GM21515 (cell line): ENCODE measurements around the gene MFSD6L.
"Not testable (repeated sequence)": the region's sequence is repeated elsewhere in the genome, so short reads cannot be mapped to it uniquely, and the experiment has no call there.

Experiments
- ATAC-seq: cut with Tn5 transposase; IDR thresholded peaks from one replicate; pipeline ENCODE4 v1.9.1; 2021; ENCODE audit not compliant: unreplicated experiment

MFSD6L gene

DNA sequence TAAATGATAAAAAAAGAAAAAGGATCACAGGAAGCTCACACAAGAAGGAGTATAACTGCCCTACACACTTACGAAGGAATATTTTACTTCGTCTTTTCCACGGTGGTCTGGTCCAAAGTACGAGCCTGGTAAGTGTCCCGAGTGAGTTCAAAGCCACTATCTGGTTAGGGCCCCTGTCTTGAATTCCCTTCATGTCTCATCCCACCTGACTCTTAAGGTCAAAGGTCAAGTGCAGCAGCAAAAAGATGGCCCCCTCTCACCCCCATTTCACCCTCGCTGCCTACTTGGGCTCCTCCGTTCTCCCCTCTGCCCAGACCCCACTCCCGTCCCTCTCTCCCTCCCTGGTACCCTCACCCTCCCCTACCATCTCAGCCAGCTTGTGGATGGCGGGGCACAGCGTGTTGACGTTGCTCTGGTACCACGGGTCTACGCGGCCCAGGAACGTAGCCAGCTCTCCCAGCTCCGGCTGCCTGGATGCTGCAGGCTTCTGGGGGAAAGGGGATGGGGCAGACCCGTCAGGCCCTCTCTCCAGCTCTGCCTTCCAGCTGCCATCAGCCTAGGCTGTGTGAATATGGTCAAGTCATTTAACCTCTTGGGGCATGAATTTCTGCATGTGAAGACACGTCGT, 27.8 kb upstream of the MFSD6L start:
- ATAC-seq = no peak

- no peak for ATAC-seq
Measured at GRCh38 chr17:8825802-8826201, 26.6 kb upstream of the MFSD6L start.

DNA sequence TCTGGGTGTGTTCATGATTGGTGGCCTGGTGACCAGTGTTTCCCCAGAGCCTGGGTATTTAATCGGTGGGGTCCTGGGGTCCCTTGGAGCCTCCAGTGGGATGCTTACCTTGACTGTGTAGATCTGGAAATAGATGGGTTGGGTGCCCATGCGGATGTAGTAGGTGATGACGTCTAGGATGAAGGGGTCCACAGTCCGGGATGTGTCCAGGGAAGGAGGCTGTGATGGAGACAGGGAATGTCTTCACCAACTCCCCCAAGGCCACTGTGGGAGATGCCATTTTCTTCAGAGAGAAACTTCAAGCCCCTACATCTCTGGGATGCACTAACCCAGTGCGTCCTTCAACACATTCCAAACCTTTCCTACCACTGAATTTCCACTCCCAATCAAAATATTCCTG, 24.1 kb upstream of the MFSD6L start:
- ATAC-seq = no peak

- ATAC-seq = no peak
Measured at GRCh38 chr17:8822401-8823035, 23.4 kb upstream of the MFSD6L start.

- no peak for ATAC-seq
Measured at GRCh38 chr17:8821446-8822105, 22.4 kb upstream of the MFSD6L start.

DNA sequence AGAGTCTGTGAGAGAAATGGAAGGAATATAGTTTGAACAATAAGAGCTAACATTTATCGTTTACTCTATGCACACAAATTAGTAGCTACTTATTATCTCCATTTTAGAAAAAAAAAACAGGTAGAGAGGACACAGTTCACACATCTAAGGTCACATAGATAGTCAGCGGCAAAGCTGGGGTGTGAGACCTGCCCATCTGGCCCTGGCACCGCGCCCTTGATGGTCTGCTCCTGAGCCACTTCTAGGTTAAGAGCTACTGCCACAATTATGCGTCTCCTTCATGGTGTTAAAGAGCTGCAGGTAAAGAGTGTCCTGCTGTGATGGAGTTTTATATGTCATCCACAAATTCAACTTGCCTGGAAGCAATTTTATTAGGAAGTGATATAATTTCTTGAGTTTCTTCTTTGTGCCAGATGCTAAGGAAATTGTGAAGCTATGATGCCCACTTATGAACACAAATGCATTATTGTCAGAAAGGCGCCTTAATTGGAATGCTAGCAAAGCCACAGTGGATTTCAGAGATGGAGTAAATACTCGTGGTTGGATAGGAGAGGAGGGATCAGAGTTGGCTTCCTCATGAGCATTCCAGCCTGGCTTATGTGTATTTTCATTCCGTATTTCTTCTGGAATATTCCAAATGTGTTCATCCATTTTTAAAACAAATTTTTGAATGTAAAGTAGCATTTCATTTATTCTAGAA, 21.3 kb upstream of the MFSD6L start:
- no peak for ATAC-seq

DNA sequence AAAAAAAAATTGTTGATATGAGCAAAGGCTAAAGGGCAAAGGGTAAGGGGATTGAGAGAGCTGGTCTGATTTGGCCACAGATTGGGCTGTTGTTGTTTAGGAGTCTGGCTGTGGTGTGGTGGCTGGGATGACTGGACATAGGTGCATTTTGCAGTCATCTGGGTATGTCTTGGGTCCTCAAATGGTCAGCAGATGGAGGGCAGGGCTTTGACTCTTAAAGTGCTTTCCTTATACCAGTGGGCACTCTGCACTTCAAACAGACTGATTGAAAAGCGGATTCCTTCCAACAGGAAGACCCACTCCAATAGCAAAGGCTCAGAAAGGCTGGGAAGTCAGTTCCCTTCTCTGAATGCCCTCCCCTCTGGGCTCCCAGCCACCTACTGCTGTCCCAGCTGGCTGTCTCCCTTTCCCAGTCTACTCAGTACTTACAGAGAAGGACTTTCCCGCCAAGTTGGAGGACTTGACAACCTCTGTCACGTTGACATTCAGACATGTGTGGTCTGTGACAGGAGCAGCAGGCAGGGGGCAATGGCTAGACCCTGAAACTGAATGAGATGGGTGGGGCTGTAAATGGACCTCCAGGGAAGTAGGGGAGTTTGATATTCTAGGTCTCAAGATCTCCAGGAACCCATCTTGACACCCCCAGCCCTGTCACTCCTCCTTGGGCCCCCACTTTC, 19.6 kb upstream of the MFSD6L start:
- no peak for ATAC-seq

DNA sequence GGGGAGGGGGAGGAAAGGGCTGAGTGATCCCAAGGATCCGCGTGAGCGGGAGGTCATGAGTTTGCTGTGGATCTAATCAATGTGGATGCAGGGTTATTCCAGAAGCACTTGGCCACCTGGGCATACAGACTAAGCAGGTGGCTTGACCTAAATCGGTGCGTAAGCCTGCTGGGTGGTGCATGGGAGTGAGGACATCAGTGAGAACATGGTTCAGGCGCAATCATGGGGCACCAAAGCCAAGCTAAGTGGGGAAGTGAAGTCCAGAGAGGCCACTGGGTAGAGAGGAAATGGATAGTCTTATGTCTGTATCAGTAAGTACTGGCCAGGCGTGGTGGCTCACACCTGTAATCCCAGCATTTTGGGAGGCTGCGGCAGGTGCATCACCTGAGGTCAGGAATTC, 18.9 kb upstream of the MFSD6L start:
- ATAC-seq = no peak

DNA sequence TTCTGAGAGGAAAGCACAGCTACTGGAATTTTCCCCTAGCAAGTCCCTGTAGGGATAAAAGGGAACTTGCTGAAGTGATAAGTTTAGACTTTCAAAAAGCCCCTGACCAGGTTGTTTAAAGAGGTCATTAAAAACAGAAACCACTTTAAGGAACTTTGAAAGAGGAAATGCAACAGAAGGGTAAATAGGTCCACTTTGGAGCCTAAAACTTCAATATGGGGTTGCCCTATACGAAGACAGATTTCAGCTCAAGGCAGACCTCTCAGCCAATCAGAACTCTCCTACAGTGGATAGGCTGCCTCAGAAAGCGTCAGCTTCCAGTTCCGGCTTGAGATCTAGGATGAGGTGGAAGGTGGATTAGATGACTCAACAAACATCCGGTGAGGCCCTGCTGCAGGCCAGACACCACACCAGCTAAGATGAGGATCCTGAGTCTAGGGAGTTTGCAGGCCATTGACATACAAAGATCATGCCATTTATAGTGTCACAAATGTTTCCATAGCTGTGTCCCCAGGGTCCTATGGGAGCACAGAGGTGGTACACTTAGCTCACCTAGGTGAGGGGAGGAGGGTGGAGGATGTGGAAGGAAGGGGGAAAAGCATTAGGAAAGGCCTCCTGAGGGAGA, 7.9 kb upstream of the MFSD6L start:
- ATAC-seq = peak; percentile 84

- ATAC-seq = no peak
Measured at GRCh38 chr17:8806253-8806925, 7.2 kb upstream of the MFSD6L start.

DNA sequence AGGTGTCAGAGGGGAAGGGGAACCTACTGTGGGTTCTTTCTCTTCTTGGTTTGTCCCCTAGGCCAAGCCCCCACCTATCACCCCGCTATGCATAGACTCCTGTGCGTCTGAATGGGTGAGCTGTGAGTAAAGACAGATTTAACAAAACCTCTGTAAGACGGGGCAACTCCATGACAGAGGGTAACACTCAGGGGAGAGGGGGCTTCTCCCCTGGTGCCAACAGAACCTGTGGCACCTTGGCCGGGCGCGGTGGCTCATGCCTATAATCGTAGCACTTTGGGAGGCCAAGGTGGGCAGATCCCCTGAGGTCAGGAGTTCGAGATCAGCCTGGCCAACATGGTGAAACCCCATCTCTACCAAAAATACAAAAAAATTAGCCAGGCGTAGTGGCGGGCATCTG, 6.2 kb upstream of the MFSD6L start:
- ATAC-seq = not testable (repeated sequence)

DNA sequence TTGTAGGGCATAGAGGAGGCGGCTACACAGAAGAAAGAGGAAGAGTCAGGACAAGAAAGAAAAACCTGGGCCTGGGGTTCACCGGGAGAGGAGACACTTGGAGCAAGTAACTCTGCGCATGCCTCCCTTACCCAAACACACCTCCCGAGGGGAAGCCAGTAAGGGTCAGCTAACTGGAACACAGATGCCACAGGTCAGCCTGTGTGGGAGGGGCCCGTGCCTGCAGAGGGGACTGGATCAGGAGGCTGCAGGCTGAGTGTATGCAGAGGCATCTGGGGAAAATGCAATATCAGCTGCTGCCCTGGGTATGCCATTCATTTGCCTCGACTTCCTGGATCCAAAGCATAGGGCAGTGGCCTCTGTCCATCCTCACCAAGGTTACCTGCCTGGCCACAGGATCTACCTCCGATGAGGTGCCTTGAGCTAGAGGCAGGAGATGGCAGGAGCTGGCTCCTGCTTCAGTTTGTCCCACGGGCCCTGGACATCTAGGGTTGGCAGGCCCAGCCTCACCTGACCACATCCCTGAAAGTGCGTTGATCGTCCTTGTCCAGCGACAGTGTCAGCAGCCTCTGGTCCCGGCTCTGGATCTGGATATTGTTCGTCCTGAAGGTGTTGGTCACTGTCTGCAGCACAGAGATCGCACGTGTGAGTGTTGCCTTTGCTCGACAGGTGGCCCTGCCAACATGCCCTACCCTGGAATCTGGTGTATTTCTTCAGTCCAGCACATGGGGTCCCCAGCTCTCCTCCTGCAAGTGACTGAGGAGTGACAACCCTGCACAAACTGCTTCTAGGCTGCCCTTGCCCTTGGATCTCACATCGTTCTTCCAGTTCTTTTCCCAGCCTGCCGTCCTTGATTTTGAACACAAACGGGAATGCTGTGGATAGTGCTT, 4.6 kb upstream of the MFSD6L start:
- no peak for ATAC-seq

- ATAC-seq = no peak
Measured at GRCh38 chr17:8801135-8801840, 2.1 kb upstream of the MFSD6L start.

- no peak for ATAC-seq
Measured at GRCh38 chr17:8800656-8801055, 1.5 kb upstream of the MFSD6L start.

GRCh38 chr17:8799570-8800212, 526 bp upstream of the MFSD6L start:
- no peak for ATAC-seq

DNA sequence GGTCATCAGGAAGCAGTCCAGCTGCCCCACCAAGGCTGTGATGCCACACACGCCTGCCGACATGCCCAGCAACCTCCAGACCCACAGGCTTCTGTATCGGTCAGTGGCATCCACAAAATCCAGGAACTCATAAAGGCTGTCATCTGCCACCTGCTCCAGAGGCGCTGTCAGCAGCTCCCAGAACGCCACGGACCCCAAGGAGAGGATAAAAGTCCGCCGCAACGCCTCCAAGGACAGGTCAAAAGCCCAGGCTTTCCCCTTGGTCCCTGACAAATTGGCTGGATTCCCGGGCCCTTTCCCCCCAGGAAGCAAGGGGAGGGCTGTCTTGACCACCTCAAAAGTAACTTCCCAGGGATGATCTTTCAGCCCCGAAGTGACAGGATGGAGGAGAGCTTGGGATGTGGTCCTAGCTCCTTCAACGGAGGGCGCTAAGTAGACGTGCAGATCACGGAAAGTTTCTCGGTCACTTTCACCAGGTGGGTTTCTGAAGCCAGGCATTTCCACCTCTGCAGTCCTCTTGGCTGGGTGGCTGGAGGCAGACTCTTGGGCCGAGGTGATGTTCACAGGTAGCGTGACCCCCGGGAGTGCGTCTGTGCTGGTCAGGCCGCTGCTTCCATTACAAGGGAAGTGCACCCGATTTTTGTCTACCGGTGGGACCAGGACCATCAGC, 854 bp downstream of the MFSD6L start:
- ATAC-seq = no peak

DNA sequence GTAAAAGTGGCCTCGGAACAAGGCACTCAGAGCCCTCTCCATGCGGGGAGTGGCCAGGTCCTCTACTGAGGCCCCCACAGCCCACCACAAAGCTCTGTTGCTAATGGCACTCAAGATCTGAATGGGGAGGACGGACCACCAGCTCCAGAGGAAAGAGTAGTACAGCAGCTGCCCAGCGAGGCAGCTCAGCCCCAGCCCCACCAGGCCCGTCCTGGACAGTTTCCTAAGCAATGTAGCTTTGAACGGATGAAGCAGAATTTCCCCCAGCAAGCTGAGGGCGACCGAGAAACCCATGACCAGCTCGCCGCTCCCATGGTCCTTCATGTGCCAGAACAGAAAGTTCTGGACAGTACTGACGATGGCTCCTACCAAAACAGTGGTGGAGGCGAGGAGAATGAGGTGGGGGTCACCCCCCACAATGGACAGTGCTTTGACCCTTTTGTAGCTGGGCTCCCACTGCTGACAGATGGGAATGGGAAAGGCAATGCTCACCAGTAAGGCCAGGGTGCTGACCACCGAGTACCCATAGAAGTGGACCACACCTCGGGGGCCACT, 1.5 kb downstream of the MFSD6L start:
- ATAC-seq = no peak
